H1 (cell line): ENCODE data around the gene DNAAF5. TPM values are rescaled to one million over a fixed set of nuclear protein-coding genes. Genes with fewer than 3 reads are reported as not detected.

Experiments
- YY1 ChIP-seq: IDR thresholded peaks from 2 replicates; pipeline ENCODE4 v1.6.1; 2011; ENCODE audit warnings: low read depth, mild to moderate bottlenecking, low read length
- polyA plus RNA-seq, 7 experiments: library from polyadenylated mRNA; depleted of rRNA in 3 of 7; stranded (reverse) in 5 of 7; unstranded in 2 of 7; fragments of >200 nt in 5 of 7; fragments of 200-250 nt in 2 of 7; gene quantifications; 1 replicate in 5 of 7; 2 replicates in 1 of 7; 4 replicates in 1 of 7; pipeline versions ENCODE4 v1.2.1 to v1.2.3, GENCODE V29; 2011 to 2013; ENCODE audit warnings: missing spikeins in 2 of 7, mixed read lengths in 2 of 7
- total RNA-seq: library from RNA; stranded (reverse); fragmentation: NEBNext Ultra II Directional; extraction: Animal tissue kit (Norgen Biotek cat#: 25700); gene quantifications from 2 replicates; pipeline ENCODE4 v1.2.1, GENCODE V29; 2021

DNAAF5 gene
- total and polyA plus RNA-seq, 2 of the 8 experiments (the other 6 are each of a cell fraction or from before 2014, with no cell fraction given): 55.1 to 95.9 TPM

DNA sequence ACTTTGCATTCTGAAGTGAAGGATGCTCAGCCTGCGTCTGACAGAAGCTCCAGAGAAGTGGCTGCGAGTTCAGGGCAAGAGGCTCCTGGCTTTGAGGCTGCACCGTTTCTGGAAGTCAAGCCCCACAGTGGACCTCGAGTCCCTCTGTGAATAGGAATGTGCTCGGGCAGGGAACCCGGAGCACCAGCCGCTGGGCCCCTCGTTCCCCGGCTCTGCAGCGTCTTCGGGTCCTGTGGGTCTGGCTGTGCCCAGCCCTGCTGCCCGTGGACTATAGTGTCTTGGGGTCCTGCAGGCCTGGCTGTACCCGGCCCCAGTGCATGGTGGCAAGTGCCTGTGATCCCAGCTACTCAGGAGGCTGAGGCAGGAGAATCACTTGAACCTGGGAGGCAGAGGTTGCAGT lies 45.9 kb downstream of the DNAAF5 start (continued):
- TF ChIP-seq YY1: no peak
